Keratinocyte (primary cell): ENCODE results near the gene S100A13.

Source experiments
- EZH2 ChIP-seq: IDR thresholded peaks from one replicate; pipeline ENCODE4 v1.6.1; 2012; ENCODE audit warnings: inconsistent platforms, mild to moderate bottlenecking, low read length, moderate library complexity
- TF ChIP-seq, protein P1 (sequence below), 3 experiments: IDR thresholded peaks in 1 of 3; conservative IDR thresholded peaks in 1 of 3; optimal IDR thresholded peaks in 1 of 3; 2 replicates in 2 of 3; 3 replicates in 1 of 3; pipeline versions ENCODE3 to v1.5.1; 2011; ENCODE audit warnings: low read length in 3 of 3, mild to moderate bottlenecking in 3 of 3, moderate library complexity in 2 of 3, control low read depth in 1 of 3, inconsistent platforms in 1 of 3; ENCODE audit not compliant: insufficient read depth in 2 of 3; ENCODE audit errors: extremely low read depth in 1 of 3

DNA sequence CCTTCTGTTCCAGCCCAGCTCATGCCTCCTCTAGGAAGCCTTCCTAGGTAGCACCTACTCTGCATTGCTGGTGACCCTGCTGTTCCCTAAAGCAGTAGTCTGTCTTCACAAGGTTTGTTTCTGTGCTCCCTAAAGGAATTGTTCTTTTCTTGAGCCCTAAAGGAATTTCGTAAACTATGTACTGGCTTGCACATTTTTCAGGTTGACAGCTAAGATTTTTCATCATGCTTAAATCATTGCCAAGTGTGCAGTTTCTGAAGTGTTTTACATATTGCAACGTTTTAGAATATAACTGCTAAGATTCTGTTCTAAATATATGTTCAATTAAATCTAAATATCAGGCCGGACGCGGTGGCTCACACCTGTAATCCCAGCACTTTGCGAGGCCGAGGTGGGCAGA is 27.5 kb downstream of the S100A13 start:
- TF ChIP-seq, protein P1, sequence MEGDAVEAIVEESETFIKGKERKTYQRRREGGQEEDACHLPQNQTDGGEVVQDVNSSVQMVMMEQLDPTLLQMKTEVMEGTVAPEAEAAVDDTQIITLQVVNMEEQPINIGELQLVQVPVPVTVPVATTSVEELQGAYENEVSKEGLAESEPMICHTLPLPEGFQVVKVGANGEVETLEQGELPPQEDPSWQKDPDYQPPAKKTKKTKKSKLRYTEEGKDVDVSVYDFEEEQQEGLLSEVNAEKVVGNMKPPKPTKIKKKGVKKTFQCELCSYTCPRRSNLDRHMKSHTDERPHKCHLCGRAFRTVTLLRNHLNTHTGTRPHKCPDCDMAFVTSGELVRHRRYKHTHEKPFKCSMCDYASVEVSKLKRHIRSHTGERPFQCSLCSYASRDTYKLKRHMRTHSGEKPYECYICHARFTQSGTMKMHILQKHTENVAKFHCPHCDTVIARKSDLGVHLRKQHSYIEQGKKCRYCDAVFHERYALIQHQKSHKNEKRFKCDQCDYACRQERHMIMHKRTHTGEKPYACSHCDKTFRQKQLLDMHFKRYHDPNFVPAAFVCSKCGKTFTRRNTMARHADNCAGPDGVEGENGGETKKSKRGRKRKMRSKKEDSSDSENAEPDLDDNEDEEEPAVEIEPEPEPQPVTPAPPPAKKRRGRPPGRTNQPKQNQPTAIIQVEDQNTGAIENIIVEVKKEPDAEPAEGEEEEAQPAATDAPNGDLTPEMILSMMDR (optimal IDR thresholded peaks at IDR 0.05 in 1 of 3, IDR thresholded peaks at IDR 0.05 in 1 of 3, conservative IDR thresholded peaks at IDR 0.05 in 1 of 3; ENCODE audit: extremely low read depth in 1 of 3, insufficient read depth in 2 of 3, low read length in 3 of 3): no peak
- no peak for TF ChIP-seq EZH2
